Astrocyte of the cerebellum (primary cell): ENCODE measurements around the gene MTARC2.
"Not testable (repeated sequence)": the region's sequence is repeated elsewhere in the genome, so short reads cannot be mapped to it uniquely, and the experiment has no call there.

Experiments used
- DNase-seq: peaks from one replicate; pipeline ENCODE4 v3.0.0-alpha.2; 2011; ENCODE audit warnings: low read depth
- H3K4me3 ChIP-seq: 2 replicates; pipeline ENCODE4 v1.5.1; 2011; ENCODE audit warnings: mild to moderate bottlenecking, low read depth, low read length, moderate library complexity
- in situ Hi-C: cut with HindIII; loops from 2 replicates; pipeline ENCODE4 v1.10.0; 2017; ENCODE audit warnings: low sequenced_read_pairs
- TF ChIP-seq, protein P1 (sequence below): IDR thresholded peaks from 2 replicates; pipeline ENCODE4 v1.5.1; 2012; ENCODE audit warnings: low read length, low read depth, moderate library complexity, mild to moderate bottlenecking; ENCODE audit errors: missing control alignments

Gene MTARC2

DNA sequence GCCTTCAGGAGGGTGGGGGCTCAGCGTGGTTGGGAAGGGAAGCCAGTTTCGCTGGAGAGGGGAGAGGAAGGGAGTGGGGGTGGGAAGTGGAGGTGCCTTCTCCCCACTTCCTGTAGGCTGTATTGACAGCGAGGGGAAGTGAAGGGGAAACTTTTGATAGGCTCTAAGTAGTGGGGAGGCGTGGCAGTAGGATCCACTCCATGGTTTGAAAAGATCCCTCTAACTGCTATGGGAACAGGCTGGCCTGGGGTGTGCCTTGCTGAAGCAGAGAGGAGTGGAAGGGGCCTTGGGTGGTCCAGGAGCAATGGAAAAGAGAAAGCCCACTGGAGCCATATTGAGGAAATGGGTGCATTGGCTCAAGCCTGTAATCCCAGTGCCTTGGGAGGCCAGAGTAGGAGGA is 37.8 kb upstream of the MTARC2 start:
- H3K4me3 ChIP-seq, result no peak overlapping the region
- DNase-seq, result no peak
- TF ChIP-seq, protein P1, sequence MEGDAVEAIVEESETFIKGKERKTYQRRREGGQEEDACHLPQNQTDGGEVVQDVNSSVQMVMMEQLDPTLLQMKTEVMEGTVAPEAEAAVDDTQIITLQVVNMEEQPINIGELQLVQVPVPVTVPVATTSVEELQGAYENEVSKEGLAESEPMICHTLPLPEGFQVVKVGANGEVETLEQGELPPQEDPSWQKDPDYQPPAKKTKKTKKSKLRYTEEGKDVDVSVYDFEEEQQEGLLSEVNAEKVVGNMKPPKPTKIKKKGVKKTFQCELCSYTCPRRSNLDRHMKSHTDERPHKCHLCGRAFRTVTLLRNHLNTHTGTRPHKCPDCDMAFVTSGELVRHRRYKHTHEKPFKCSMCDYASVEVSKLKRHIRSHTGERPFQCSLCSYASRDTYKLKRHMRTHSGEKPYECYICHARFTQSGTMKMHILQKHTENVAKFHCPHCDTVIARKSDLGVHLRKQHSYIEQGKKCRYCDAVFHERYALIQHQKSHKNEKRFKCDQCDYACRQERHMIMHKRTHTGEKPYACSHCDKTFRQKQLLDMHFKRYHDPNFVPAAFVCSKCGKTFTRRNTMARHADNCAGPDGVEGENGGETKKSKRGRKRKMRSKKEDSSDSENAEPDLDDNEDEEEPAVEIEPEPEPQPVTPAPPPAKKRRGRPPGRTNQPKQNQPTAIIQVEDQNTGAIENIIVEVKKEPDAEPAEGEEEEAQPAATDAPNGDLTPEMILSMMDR, result no peak
- in situ Hi-C loops, result no loop called here

DNA sequence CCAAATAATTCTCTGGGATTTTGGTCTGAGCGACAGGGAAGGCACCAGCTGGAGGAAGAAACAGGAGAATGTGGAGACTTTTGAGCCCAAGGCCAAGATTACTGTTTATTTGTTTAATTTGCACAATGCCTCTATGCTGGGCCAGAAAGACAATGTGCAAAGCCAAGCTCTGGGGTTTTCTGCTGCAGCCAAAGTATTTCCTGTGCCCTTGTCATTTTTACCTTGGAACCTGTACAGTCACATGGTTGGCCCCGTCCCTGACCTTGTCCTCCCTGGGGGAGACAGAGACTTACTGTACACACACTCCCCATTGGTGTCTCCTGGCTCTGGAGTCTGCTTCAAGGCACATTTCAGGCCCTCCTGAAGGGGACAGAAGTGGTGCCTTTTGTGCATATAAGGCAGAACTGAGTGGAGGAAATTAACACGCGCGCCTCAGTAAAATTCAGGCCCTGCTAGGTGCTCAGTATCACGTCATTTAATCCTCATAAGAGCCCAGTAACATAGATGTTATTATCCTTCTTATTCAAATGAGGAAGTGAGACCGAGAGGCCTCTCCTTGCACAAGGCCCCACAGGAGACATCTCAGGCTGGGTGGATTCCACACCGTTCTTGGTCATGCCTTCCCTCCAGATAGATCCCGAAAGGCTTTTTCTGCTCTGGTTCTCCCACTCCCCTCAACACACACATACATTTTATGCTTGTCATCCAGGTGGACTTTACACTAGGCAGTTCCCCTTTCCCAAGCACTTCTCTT is 36.9 kb upstream of the MTARC2 start:
- TF ChIP-seq, protein P1, result no peak
- H3K4me3 ChIP-seq, result no peak overlapping the region
- DNase-seq, result no peak
- in situ Hi-C loops, result no loop called here

- DNase-seq, in situ Hi-C loops, H3K4me3 ChIP-seq: not testable (repeated sequence)
These were observed 32.1 kb upstream of the MTARC2 start for GRCh38 chr1:220715986-220716385.

DNA sequence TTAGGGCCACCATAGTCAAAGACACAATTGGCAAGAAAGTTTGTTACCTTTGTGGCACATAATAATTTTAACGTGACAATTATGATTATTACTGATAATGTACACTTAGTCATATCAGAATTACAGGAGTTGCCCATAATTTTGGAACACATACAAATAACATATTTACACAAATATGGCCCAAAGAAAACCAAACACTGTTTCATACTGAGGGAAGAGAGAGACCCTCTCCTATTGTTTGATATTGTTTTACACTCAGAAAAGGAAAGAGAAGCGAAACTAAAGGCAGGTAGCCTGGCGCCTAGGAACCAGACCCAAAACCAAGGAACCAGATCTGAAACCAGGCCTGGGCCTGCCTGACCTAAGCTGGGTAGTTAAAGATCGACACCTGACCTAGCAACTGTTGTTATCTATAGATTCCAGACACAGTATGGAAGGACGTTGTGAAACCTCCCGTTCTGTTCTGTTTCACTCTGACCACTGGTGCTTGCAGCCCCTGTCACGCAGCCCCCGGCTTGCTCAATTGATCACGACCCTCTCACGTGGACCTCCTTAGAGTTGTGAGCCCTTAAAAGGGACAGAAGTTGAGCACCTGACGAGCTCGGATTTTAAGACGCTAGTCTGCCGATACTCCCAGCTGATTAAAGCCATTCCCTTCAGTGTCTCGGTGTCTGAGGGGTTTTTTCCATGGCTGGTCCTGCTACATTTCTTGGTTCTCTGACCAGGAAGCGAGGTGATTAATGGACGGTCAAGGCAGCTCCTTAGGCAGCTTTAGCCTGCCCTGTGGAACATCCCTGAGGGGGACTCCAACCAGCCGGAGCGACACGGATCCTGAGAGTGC is 30.1 kb upstream of the MTARC2 start:
- TF ChIP-seq, protein P1, result no peak
- no peak for DNase-seq
- H3K4me3 ChIP-seq, result no peak overlapping the region
- in situ Hi-C loops, result no loop called here

GRCh38 chr1:220721266-220721665 is 26.9 kb upstream of the MTARC2 start:
- H3K4me3 ChIP-seq, DNase-seq, in situ Hi-C loops: not testable (repeated sequence)

GRCh38 chr1:220726634-220727033 is 21.5 kb upstream of the MTARC2 start:
- TF ChIP-seq, protein P1, result peak; percentile 22
- no peak for DNase-seq
- in situ Hi-C loops, result no loop called here
- no peak overlapping the region for H3K4me3 ChIP-seq

GRCh38 chr1:220727519-220727918 is 20.6 kb upstream of the MTARC2 start:
- no peak for DNase-seq
- in situ Hi-C loops, result no loop called here
- TF ChIP-seq, protein P1, result no peak
- no peak overlapping the region for H3K4me3 ChIP-seq
